Central memory CD4-positive, alpha-beta T cell (primary cell): ENCODE results near the gene SH2D7.

Experiments
- DNase-seq: peaks from one replicate; pipeline ENCODE4 v3.0.0; 2022

Gene SH2D7

GRCh38 chr15:78079298-78080087 is 12.9 kb upstream of the SH2D7 start:
- DNase-seq, result no peak

- no peak for DNase-seq
These were observed 12.3 kb upstream of the SH2D7 start for GRCh38 chr15:78080088-78080460.

GRCh38 chr15:78082106-78082742 is 10.1 kb upstream of the SH2D7 start:
- no peak for DNase-seq

- DNase-seq, result no peak
These were observed 9.6 kb upstream of the SH2D7 start for GRCh38 chr15:78082743-78083110.

- DNase-seq, result no peak
These were observed 9.2 kb upstream of the SH2D7 start for GRCh38 chr15:78083186-78083585.

GRCh38 chr15:78083687-78084448 is 8.5 kb upstream of the SH2D7 start:
- DNase-seq, result no peak

- no peak for DNase-seq
These were observed 8.0 kb upstream of the SH2D7 start for GRCh38 chr15:78084449-78084750.

GRCh38 chr15:78085928-78086327 is 6.4 kb upstream of the SH2D7 start:
- no peak for DNase-seq

GRCh38 chr15:78087951-78088772 is 4.2 kb upstream of the SH2D7 start:
- no peak for DNase-seq

- no peak for DNase-seq
These were observed 3.6 kb upstream of the SH2D7 start for GRCh38 chr15:78088773-78089080.

GRCh38 chr15:78090422-78091063 is 1.8 kb upstream of the SH2D7 start:
- DNase-seq, result no peak

- no peak for DNase-seq
These were observed 1.1 kb downstream of the SH2D7 start for GRCh38 chr15:78093242-78094020.

- no peak for DNase-seq
These were observed 5.3 kb downstream of the SH2D7 start for GRCh38 chr15:78097667-78098066.

GRCh38 chr15:78098131-78098755 is 5.9 kb downstream of the SH2D7 start:
- no peak for DNase-seq

GRCh38 chr15:78100886-78101285 is 8.5 kb downstream of the SH2D7 start:
- no peak for DNase-seq

- DNase-seq, result no peak
These were observed 9.2 kb downstream of the SH2D7 start for GRCh38 chr15:78101423-78102105.

- DNase-seq, result no peak
These were observed 9.8 kb downstream of the SH2D7 start for GRCh38 chr15:78102211-78102610.

- no peak for DNase-seq
These were observed 10.4 kb downstream of the SH2D7 start for GRCh38 chr15:78102741-78103140.

- peak; percentile 52 for DNase-seq
These were observed 11.2 kb downstream of the SH2D7 start for GRCh38 chr15:78103406-78104118.

- no peak for DNase-seq
These were observed 11.7 kb downstream of the SH2D7 start for GRCh38 chr15:78104119-78104479.
